GF-D8 (cell line): ENCODE results near the gene ANTXRL.
"Not testable (repeated sequence)": the region's sequence is repeated elsewhere in the genome, so short reads cannot be mapped to it uniquely, and the experiment has no call there.

Experiments
- DNase-seq: peaks from one replicate; lab custom pipeline; 2025; lab: John Stamatoyannopoulos, UW

Gene ANTXRL

GRCh38 chr10:46286991-46287693 lies at the start of gene ANTXRL:
Gene ANTXRL (plus strand): TSS chr10:46286997. CDS start chr10:46287263, 266 bp downstream.
- DNase-seq = no peak

- no peak for DNase-seq
These were observed 48.8 kb upstream of the ANTXRL start for GRCh38 chr10:46237815-46238510.

GRCh38 chr10:46239247-46239646 lies 47.5 kb upstream of the ANTXRL start:
- DNase-seq = no peak

- no peak for DNase-seq
These were observed 46.7 kb upstream of the ANTXRL start for GRCh38 chr10:46239993-46240683.

GRCh38 chr10:46240684-46241565 lies 45.9 kb upstream of the ANTXRL start:
- DNase-seq = no peak

GRCh38 chr10:46245381-46245900 lies 41.4 kb upstream of the ANTXRL start:
- DNase-seq = no peak

- DNase-seq = not testable (repeated sequence)
These were observed 40.2 kb upstream of the ANTXRL start for GRCh38 chr10:46246400-46247180.

- no peak for DNase-seq
These were observed 39.7 kb upstream of the ANTXRL start for GRCh38 chr10:46247181-46247475.

- DNase-seq = no peak
These were observed 38.8 kb upstream of the ANTXRL start for GRCh38 chr10:46247808-46248569.

GRCh38 chr10:46248651-46249146 lies 38.1 kb upstream of the ANTXRL start:
- no peak for DNase-seq

- not testable (repeated sequence) for DNase-seq
These were observed 37.0 kb upstream of the ANTXRL start for GRCh38 chr10:46249617-46250344.

GRCh38 chr10:46250481-46250880 lies 36.3 kb upstream of the ANTXRL start:
- DNase-seq = no peak

GRCh38 chr10:46250898-46251856 lies 35.6 kb upstream of the ANTXRL start:
- no peak for DNase-seq

- no peak for DNase-seq
These were observed 34.6 kb upstream of the ANTXRL start for GRCh38 chr10:46251857-46252847.

GRCh38 chr10:46253076-46254006 lies 33.5 kb upstream of the ANTXRL start:
- DNase-seq = no peak

GRCh38 chr10:46254007-46254383 lies 32.8 kb upstream of the ANTXRL start:
- no peak for DNase-seq
